NCI-H2171 treated with DMSO at 0.1 percent for 48 hours (cell line): ENCODE data around the gene USP38.
"Not testable (repeated sequence)": the region's sequence is repeated elsewhere in the genome, so short reads cannot be mapped to it uniquely, and the experiment has no call there.

Experiments
- DNase-seq: peaks from one replicate; lab custom pipeline; 2025; lab: John Stamatoyannopoulos, UW

The USP38 gene, protein sequence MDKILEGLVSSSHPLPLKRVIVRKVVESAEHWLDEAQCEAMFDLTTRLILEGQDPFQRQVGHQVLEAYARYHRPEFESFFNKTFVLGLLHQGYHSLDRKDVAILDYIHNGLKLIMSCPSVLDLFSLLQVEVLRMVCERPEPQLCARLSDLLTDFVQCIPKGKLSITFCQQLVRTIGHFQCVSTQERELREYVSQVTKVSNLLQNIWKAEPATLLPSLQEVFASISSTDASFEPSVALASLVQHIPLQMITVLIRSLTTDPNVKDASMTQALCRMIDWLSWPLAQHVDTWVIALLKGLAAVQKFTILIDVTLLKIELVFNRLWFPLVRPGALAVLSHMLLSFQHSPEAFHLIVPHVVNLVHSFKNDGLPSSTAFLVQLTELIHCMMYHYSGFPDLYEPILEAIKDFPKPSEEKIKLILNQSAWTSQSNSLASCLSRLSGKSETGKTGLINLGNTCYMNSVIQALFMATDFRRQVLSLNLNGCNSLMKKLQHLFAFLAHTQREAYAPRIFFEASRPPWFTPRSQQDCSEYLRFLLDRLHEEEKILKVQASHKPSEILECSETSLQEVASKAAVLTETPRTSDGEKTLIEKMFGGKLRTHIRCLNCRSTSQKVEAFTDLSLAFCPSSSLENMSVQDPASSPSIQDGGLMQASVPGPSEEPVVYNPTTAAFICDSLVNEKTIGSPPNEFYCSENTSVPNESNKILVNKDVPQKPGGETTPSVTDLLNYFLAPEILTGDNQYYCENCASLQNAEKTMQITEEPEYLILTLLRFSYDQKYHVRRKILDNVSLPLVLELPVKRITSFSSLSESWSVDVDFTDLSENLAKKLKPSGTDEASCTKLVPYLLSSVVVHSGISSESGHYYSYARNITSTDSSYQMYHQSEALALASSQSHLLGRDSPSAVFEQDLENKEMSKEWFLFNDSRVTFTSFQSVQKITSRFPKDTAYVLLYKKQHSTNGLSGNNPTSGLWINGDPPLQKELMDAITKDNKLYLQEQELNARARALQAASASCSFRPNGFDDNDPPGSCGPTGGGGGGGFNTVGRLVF

DNA sequence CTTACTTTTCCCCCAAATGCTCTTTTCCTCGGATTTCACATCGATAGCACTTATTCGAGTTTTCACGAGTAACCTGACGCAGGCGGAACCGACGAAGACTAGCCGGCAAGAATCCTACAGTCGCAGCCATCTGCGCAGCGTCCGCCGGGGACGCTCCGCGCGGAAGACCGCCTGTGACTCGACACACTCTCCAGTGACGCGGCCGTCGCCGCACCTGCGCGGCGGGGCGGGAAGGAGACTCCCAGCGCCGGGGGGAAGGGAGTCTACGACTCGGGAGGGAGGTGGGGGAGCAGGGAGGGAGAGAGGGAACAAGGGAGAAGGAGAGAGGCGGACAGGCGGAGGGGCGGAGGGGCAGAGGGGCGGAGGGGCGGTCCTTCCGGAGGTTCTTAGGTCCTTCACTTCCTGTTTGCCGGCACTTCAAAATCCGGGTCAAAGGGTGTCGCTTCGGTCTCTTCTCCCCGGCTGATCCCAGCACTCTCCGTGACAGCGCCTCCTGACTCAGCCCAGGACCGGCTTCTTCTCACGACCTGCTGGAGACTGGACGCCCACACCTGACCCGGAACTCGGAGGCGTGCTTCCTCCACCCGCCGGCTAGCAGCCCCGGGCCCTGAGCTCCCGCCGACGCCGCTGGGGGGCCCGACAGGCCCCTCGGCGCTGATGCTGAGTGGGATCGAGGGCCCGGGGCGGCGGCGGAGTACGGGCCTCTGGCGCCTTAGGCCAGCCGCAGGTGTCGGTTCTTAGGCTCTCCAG, at the start of gene USP38:
USP38 (plus strand) TSS at position 415 of the 750 bp plus-strand sequence. CDS start 534 bp downstream, outside the sequence.
- peak; percentile 85 for DNase-seq

GRCh38 chr4:143135358-143135757, 49.4 kb upstream of the USP38 start:
- DNase-seq, result no peak

- no peak for DNase-seq
These were observed 44.0 kb upstream of the USP38 start for GRCh38 chr4:143140696-143141095.

GRCh38 chr4:143148521-143148920, 36.2 kb upstream of the USP38 start:
- no peak for DNase-seq

DNA sequence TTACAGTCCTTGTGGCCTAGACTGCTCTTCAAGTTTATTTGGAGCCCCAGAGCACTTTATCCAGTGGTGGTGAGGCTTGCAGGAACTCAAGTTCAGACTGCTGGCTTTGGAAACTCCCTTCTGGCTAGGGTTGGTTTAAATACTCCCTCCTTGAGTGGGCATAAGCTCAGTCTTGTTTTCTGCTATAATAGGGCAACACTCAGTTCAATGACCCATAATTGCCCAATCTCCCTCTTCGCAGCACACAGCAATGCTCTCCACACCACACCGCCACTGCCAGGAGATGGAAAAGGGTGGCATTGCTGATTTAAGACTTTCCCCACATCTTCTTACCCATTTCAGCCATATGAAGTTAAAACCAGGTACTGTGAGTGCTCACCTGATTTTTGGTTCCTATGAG, 27.9 kb upstream of the USP38 start:
- no peak for DNase-seq

GRCh38 chr4:143163614-143164013, 21.1 kb upstream of the USP38 start:
- no peak for DNase-seq

DNA sequence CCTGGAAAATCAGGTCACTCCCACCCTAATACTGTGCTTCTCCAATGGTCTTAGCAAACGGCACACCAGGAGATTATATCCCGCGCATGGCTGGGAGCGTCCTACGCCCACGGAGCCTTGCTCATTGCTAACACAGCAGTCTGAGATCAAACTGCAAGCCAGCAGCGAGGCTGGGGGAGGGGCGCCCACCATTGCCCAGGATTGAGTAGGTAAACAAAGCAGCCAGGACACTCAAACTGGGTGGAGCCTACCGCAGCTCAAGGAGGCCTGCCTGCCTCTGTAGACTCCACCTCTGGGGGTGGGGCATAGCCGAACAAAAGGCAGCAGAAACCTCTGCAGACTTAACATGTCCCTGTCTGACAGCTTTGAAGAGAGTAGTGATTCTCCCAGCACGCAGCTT, 18.0 kb upstream of the USP38 start:
- not testable (repeated sequence) for DNase-seq

GRCh38 chr4:143178923-143179322, 5.8 kb upstream of the USP38 start:
- DNase-seq, result no peak

DNA sequence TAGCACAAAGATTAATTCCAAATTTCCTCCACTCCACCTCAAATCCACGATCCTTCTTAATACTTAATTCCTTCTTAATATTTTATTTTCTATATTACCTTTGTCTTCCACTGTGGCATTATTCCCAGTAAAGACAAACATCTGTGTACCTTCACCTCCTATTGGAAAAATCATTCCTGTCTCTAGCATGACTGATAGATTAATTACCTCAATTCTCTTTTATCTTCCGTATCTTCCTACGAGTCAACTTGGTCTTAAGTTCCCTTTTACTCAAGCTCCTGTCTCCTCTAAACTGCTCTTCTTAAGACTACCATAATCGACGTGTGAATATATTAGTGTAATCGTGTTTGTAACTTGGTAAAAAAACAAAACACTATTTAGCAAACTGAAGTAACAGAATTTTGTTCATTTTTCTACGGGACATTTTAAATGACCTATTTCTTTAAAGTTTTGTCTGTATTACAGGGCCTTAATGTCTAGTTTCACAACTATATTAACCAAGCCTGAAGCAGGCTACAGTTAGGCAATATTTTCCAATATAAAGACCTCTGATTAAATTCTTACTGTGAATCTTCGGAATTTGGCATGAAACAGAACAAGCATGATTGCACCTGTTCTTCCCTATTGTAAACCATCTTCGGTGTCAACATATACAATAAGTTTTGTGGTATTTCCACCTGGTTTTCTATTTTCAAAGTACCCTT, 1.1 kb upstream of the USP38 start:
- DNase-seq, result no peak

DNA sequence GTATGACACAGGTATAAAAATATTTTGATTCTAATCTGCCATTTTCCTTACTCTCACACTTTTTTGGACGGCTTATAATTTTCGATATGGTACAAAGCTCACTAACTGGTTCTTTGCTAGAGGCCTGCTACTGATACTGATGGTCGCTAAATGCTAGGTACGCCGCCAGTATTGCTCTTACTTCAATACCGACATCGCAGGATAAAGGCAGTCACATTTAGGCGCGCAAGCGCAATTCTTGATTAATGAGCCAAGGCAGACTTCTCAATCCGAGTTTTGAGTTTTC, 557 bp upstream of the USP38 start:
- no peak for DNase-seq

GRCh38 chr4:143185253-143186107, 763 bp downstream of the USP38 start:
- peak; percentile 22 for DNase-seq

DNA sequence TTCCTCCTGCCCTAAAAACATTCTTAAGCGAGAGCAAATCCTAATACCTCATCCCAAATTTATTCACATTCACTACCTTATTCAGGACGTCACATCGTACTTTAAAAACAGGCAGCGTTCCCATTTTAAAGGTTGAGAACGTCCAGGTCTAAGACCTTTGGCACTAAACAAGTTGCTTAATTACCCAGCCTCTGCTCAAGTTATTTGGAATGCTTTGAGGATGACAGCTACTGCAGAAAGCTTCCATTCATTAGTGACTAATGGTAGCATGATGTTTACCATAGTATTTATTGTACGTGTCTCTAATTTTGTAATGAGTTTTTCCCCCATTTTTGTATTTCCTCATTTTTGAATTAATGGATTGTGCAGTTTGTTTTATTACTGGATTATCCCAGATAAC, 1.5 kb downstream of the USP38 start:
- DNase-seq, result no peak

GRCh38 chr4:143186649-143187048, 1.9 kb downstream of the USP38 start:
- DNase-seq, result no peak

GRCh38 chr4:143188136-143189088, 3.7 kb downstream of the USP38 start:
- no peak for DNase-seq

- DNase-seq, result no peak
These were observed 4.8 kb downstream of the USP38 start for GRCh38 chr4:143189528-143189927.

GRCh38 chr4:143195581-143195980, 10.9 kb downstream of the USP38 start:
- no peak for DNase-seq

DNA sequence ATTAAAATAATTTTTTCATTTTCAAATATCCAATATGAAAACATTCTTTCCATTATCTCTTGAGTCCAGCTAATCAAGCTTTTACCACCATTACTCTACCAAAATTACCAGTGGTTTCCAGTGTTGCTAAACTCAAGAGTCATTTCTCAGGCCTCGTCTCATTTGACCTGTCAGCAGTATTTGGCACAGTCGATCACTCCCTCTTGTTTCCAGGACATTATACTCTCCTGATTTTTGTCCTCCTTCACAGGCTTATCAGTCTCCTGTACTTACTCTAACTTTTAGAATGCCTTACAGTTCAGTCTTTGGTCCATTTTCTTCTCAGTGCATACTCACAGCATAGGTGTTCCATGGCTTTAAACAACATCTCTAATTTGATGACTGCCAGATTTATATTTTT, 11.6 kb downstream of the USP38 start:
- DNase-seq, result no peak

GRCh38 chr4:143199503-143199902, 14.8 kb downstream of the USP38 start:
- no peak for DNase-seq

DNA sequence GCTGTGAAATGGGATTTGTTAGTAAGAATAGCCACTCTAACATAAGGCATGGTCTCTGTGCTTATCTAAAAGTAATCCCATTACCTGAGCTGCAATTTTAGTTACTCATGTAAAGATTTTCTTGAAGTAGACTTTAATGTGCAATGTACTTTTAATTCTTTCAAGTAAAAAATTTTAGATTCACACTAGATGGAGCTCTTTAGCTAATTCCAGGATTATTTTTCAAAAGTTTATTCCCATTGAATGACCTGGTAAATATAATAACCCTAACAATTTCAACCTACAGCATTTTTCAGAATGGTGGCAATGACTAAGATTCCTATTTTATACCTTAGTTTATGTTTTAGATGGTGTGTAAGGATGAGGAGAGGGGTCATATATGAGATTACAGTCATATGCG, 18.1 kb downstream of the USP38 start:
- no peak for DNase-seq
